HG03565 (cell line): ENCODE measurements around the gene RTN4.
A peak's percentile ranks its signal among the peaks of the same experiment; 100 is the strongest.

Experiments used
- ATAC-seq: cut with Tn5 transposase; IDR thresholded peaks from one replicate; pipeline ENCODE4 v1.9.1; 2021; ENCODE audit warnings: mild to moderate bottlenecking, moderate library complexity; ENCODE audit not compliant: unreplicated experiment

The RTN4 gene

DNA sequence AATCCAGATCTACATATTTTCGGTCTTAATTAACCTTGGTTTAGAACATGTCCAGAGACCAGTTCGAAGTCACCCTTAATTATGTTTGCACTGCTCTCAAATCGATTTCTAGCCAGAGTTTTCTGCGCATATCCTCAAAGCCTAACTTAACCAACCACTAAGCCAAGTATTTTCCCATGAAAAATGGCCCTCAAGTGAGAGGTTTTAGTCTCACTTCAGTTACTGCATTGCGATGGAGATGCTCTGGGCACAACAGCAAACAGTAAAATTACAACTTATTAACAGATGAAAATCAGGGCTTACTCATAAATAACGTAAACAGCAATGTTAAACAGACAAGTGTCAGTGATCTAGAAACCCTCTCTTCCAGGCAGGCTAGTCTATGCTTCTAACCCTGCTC lies 4.5 kb downstream of the RTN4 start:
- ATAC-seq: no peak

DNA sequence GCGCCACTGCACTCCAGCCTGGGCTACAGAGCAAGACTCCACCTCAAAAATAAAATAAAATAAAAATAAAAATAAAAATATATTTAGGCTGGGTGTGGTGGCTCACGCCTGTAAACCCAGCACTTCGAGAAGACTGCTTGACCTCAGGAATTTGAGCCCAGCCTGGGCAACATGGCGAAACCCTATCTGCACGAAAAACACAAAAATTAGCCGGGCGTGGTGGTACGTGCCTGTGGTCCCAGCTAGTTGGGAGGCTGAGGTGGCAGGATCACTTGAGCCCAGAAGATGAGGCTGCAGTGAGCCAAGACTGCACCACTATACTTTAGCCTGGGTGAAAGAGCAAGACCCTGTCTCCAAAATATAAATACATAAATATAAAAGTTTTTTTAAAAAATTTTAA lies 6.4 kb downstream of the RTN4 start:
- ATAC-seq: no peak

DNA sequence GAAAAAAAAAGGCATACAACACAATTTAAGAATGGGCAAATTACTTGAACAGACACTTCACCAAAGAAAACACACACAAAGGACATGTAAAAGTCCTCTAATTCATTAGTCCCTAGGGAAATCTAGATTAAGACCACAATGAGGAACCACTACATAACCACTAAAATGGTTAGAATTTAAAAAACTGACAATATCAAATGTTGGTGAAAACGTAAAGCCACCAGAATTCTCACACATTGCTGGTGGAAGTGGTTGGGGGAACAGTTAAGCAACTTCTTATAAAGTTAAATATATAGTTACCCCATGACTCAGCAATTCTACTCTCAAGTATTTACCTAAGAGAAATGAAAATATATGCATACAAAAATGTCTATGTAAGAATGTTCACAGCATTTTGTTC lies 11.8 kb downstream of the RTN4 start:
- ATAC-seq: no peak

- no peak for ATAC-seq
Observed at GRCh38 chr2:55035716-55036115, 14.5 kb downstream of the RTN4 start.

GRCh38 chr2:55033921-55034320 lies 16.3 kb downstream of the RTN4 start:
- ATAC-seq: no peak

- ATAC-seq: peak; percentile 96
Observed at GRCh38 chr2:55033076-55033742, 17.0 kb downstream of the RTN4 start.

- no peak for ATAC-seq
Observed at GRCh38 chr2:55031505-55031904, 18.7 kb downstream of the RTN4 start.

DNA sequence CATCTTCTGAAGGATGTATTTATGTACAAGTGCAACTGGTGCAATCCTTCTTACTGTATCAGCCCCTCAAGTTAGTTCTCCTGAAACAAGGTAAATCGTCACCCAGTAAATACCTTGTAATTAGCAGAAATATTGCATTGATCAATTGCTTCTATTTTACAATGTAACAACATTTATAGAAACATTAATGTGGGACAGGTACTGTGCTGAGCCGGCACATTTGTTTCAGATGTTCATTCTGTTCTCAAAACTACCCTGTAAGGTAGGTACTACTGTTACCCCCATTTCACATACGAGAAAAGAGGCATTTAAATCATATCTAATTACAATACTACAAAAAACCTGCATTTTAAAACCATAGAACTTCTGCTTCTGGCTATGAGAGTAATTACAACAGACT lies 19.5 kb downstream of the RTN4 start:
- ATAC-seq: no peak

DNA sequence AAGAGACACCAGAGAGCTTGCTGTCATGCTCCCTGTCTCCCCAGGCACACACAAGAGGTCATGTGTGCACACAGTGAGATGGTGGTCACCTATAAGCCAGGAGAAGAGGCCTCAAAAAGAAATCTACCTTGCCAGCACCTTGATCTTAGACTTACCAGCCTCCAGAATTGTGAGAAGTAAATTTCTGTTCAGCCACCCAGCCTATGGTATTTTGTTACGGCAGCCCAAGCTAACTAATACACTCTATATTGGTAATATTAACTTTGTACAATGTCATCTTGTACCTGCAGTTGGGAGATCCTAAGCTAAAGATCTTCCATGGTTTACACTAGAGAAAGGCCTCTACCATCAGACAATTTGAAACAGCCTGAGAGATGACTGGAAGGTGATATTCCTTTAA lies 21.2 kb downstream of the RTN4 start:
- no peak for ATAC-seq

GRCh38 chr2:55027226-55027625 lies 23.0 kb downstream of the RTN4 start:
- no peak for ATAC-seq

GRCh38 chr2:55026202-55026601 lies 24.0 kb downstream of the RTN4 start:
- no peak for ATAC-seq

GRCh38 chr2:55025627-55026026 lies 24.6 kb downstream of the RTN4 start:
- ATAC-seq: no peak

DNA sequence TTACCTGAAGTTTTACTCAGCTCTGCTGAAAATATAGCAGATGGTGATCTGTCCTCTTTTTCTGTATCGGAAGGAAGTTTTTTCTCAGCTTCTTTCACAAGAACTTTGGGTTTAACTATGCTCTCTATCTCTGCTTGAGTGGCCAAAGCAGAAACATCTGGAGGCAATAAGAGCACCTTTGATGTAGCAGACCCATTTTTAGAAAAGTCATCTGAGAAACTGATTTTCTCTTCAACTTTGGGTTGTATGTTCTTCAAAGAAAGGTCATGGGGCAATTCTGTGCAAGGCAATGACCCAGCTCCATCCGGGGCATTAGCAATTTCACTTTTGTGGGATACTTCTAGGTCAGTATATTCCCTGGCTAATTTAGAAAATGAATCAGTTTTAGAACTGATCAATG lies 25.2 kb downstream of the RTN4 start:
- ATAC-seq: peak; percentile 58

DNA sequence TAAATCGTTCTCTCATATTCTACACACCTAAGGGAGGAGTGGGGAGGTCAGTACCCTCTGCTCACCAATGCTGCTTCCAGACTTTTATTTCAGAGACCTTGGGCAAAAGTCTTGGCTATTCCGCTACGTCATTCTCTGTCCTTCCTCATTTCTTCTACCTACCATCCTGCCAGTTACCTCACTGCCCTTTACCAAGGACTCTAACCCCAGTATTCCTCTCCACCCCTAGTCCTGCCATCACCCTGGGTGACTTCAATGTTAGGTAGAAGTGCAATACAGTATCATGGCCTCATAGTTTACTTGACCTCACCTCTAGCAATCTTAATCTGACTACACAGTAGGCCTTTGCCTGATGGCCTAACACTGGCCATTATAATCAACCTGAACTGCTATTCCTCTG lies 27.8 kb downstream of the RTN4 start:
- no peak for ATAC-seq

DNA sequence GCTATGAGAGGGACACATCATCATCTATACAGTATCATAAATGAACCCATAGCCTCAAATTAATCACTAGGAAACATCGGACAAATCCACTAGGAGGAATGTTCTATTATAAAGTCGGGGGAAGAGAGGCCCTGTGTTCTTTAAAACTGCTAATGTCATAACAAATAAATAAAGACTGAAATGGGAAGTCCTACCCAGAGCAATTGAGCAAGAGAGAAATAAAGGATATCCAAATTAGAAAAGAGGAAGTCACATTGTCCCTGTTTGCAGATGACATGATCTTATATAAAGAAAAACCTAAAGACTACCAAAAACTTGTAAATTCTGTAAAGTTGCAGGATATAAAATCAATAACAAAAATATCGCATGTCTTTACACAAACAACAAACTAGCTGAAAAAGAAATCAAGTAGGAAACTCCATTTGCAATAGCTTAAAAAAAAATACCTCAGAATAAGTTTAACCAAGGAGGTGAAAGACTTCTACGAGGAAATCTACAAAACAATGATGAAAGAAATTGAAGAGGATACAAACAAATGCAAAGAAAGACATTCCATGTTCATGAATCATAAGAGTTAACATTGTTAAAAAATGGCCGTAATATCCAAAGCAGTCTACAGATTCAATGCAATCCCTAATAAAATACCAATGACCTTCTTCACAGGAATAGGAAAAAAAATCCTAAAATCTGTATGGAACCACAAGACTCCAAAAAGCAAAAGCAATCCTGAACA lies 30.6 kb downstream of the RTN4 start:
- no peak for ATAC-seq

DNA sequence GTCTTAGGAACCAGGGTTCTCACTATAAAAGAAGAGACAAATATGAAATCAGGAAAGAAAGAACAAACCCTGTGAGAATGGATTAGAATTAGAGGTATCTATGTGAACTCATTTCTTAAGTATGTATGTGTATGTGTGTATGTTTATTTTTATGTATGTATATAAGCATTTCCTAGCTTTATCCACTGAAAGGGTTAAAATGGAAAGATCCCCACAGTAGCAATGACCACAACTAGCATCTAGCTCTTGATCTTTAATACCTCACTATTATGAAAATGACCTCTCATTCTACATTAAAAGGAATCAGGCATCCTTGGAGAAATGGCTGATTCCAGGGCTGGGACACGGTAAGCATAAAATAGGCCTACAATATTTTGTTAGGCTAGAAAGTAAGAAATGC lies 31.6 kb downstream of the RTN4 start:
- ATAC-seq: no peak

GRCh38 chr2:55017880-55018279 lies 32.4 kb downstream of the RTN4 start:
- no peak for ATAC-seq

DNA sequence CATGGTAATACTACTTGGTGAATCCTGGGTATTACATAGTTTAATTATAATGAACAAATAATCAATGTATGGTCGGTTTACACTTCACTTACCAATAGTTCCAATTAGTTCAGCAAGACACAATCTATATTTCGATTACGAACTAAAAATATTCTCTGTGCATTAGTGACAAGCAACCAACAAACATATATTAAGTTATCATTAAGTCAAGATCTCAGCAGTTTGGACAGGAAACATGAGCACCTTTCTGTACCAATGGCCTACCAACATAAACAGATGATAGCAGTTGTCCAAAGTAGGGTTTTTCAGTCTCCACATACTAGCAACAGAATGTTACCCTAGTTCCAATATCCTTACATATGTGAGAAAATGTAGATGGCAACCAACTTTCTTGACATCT lies 32.8 kb downstream of the RTN4 start:
- no peak for ATAC-seq

DNA sequence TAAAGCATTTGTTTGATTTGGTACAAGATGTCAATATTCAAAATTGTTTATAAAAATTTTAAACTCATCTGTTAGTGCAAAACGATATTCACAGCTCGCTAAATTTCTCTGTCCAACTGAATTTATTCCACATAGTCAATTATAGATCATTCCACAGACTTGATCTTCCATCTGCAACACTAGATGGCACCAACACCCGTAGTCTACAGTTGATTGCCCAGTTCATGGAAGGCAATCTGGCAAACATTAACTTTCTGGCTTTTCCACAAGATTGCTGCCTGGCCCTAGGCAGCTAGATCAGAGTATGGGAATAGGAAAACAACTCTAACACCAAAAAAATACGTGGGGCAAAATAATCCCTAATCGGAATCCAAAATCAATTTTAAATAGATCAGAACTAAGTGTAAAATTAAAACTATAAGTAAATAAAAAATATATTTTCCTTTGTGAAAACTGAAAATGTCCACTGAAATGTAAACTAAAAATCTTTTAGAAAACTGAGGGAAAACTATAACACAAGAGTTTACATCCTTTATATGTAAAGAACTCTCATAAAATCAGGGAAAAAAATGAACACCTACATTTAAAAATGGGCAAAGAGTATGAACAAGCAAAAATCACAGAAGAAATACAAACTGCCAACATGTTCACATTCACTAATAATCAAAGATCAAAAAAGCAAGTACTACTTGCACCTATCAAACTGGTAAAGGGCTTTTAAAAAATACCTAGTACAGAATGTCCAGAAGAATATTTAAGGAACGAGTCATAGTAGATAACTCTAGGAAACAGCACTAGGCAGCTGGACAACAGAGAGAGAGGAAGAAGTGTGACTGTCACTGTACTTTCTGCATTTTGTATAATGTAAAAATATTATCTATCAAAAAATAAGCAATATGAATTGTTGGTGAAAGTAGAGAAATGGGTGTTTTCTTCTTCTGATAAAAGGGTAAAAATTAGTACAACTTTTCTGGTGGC lies 35.0 kb downstream of the RTN4 start:
- no peak for ATAC-seq

DNA sequence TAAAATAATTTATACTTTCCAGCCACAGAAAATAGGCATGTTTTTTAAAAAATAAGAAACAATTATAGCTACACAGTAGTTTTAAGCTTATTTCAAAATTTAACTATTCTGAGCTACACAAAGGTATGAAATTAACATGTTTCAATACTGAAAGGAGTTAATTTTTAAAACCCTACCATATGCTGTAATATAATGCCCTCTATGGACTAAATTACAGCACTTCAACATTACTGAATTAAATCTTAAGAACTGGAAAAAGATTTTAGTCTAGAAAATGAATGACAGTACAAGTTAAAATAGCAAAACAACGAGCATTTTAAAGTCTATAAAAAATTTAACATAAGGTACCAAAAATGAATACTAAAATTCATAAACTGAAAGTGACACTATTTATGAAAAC lies 36.3 kb downstream of the RTN4 start:
- ATAC-seq: no peak

GRCh38 chr2:55012672-55013484 lies 37.4 kb downstream of the RTN4 start:
- ATAC-seq: no peak
